Mammary epithelial cell (primary cell): ENCODE data around the gene HERC5.

Experiments used
- EZH2 ChIP-seq: IDR thresholded peaks from 2 replicates; pipeline ENCODE4 v1.6.1; 2012; ENCODE audit warnings: low read length, inconsistent platforms, borderline replicate concordance
- TF ChIP-seq, protein P1 (sequence below), 2 donors: IDR thresholded peaks in 1 of 2; conservative IDR thresholded peaks in 1 of 2; 2 replicates each; pipeline ENCODE4 v1.5.1; 2011 to 2012; ENCODE audit warnings: inconsistent platforms in 2 of 2, low read length in 2 of 2, mild to moderate bottlenecking in 2 of 2, control low read depth in 1 of 2, low read depth in 1 of 2; ENCODE audit not compliant: insufficient read depth in 1 of 2; ENCODE audit errors: extremely low read depth in 1 of 2

DNA sequence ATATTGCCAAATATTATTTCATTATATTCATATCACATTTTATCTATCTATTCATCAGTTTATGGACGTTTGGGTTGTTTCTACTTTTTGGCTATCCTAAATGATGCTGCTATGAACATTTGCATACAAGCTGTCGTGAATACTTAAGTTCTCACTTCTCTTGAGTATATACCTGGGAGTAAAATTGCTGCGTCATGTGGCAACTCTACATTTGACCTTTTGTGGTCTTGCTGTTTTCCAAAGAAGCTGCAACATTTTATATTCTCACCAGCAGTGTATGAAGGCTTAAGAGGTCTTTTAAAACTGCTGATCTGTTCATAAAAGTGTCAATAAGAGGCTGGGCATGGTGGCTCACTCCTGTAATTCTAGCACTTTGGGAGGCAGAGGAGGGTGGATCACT lies 60.9 kb downstream of the HERC5 start:
- TF ChIP-seq, protein P1, sequence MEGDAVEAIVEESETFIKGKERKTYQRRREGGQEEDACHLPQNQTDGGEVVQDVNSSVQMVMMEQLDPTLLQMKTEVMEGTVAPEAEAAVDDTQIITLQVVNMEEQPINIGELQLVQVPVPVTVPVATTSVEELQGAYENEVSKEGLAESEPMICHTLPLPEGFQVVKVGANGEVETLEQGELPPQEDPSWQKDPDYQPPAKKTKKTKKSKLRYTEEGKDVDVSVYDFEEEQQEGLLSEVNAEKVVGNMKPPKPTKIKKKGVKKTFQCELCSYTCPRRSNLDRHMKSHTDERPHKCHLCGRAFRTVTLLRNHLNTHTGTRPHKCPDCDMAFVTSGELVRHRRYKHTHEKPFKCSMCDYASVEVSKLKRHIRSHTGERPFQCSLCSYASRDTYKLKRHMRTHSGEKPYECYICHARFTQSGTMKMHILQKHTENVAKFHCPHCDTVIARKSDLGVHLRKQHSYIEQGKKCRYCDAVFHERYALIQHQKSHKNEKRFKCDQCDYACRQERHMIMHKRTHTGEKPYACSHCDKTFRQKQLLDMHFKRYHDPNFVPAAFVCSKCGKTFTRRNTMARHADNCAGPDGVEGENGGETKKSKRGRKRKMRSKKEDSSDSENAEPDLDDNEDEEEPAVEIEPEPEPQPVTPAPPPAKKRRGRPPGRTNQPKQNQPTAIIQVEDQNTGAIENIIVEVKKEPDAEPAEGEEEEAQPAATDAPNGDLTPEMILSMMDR (conservative IDR thresholded peaks at IDR 0.05 in 1 of 2, IDR thresholded peaks at IDR 0.05 in 1 of 2; ENCODE audit: extremely low read depth in 1 of 2, insufficient read depth in 1 of 2, low read depth in 1 of 2, low read length in 2 of 2), result no peak
- no peak for TF ChIP-seq EZH2
